WTC11 (cell line): ENCODE data around the gene ANAPC10. TPM values are rescaled to one million over a fixed set of nuclear protein-coding genes. Genes with fewer than 3 reads are reported as not detected.
"Not testable (repeated sequence)": the region's sequence is repeated elsewhere in the genome, so short reads cannot be mapped to it uniquely, and the experiment has no call there.

Experiments used
- ATAC-seq: fragments of 200-7000 bp; cut with Tn5 transposase; 2 replicates; pipeline ENCODE4 v1.10.0; 2021; ENCODE audit warnings: mild to moderate bottlenecking, moderate library complexity
- CTCF ChIA-PET: fragments of 300-600 bp; sonication (Branson Sonifier 250); formaldehyde crosslinking; loops from one replicate; lab custom pipeline; 2021; ENCODE audit warnings: antibody characterized with exemption; lab: Charles Lee
- POLR2A ChIA-PET: fragments of 350-600 bp; sonication (Branson Sonifier 250); formaldehyde crosslinking; loops from one replicate; lab custom pipeline; 2021; ENCODE audit warnings: antibody characterized with exemption; lab: Charles Lee
- DNase-seq: peaks from one replicate; pipeline ENCODE4 v3.0.0; 2021; ENCODE audit warnings: low spot score
- H3K27ac Mint-ChIP-seq: 2 replicates; pipeline ENCODE4 v1.8.0; 2021; ENCODE audit warnings: mixed read lengths
- H3K27me3 Mint-ChIP-seq: 2 replicates; pipeline ENCODE4 v1.8.0; 2021; ENCODE audit warnings: low read depth, mild to moderate bottlenecking, moderate library complexity, mixed read lengths
- H3K36me3 Mint-ChIP-seq: 2 replicates; pipeline ENCODE4 v1.8.0; 2021; ENCODE audit warnings: mixed read lengths
- H3K4me1 Mint-ChIP-seq: 2 replicates; pipeline ENCODE4 v1.8.0; 2022; ENCODE audit warnings: mixed read lengths
- H3K4me3 Mint-ChIP-seq: 2 replicates; pipeline ENCODE4 v1.8.0; 2021; ENCODE audit warnings: mild to moderate bottlenecking, moderate library complexity, mixed read lengths
- H3K9me3 Mint-ChIP-seq: 2 replicates; pipeline ENCODE4 v1.8.0; 2021; ENCODE audit warnings: mixed read lengths
- AFF4 ChIP-seq: sonication (generic); formaldehyde crosslinking; IDR thresholded peaks from 2 replicates; pipeline ENCODE4 v1.8.1; 2023; ENCODE audit warnings: mild to moderate bottlenecking, missing genetic modification reagents, borderline replicate concordance
- CREM ChIP-seq: sonication (generic); formaldehyde crosslinking; IDR thresholded peaks from 2 replicates; pipeline ENCODE4 v1.8.1; 2022; ENCODE audit warnings: mild to moderate bottlenecking, missing genetic modification reagents, moderate library complexity
- E2F4 ChIP-seq: sonication (generic); formaldehyde crosslinking; IDR thresholded peaks from 2 replicates; pipeline ENCODE4 v1.8.1; 2022; ENCODE audit warnings: low read depth, mild to moderate bottlenecking, moderate library complexity, missing genetic modification reagents, borderline replicate concordance
- EMX1 ChIP-seq: fragments of 250-450 bp; sonication (Bioruptor Pico); IDR thresholded peaks from 2 replicates; pipeline ENCODE4 v1.8.0; 2021; ENCODE audit warnings: mild to moderate bottlenecking
- JAZF1 ChIP-seq: fragments of 250-450 bp; sonication (Bioruptor Pico); IDR thresholded peaks from 2 replicates; pipeline ENCODE4 v1.9.0; 2021; ENCODE audit warnings: moderate library complexity, mild to moderate bottlenecking, inconsistent platforms
- MAX ChIP-seq: sonication (generic); formaldehyde crosslinking; IDR thresholded peaks from 2 replicates; pipeline ENCODE4 v1.8.0; 2022; ENCODE audit warnings: mild to moderate bottlenecking, missing genetic modification reagents
- RELA ChIP-seq: sonication (generic); formaldehyde crosslinking; IDR thresholded peaks from 2 replicates; pipeline ENCODE4 v1.8.1; 2022; ENCODE audit warnings: missing genetic modification reagents, mild to moderate bottlenecking, borderline replicate concordance
- SMAD4 ChIP-seq: sonication (generic); formaldehyde crosslinking; IDR thresholded peaks from 2 replicates; pipeline ENCODE4 v1.8.0; 2022; ENCODE audit warnings: mild to moderate bottlenecking, missing genetic modification reagents
- TEAD1 ChIP-seq: sonication (generic); formaldehyde crosslinking; IDR thresholded peaks from 2 replicates; pipeline ENCODE4 v1.8.0; 2022; ENCODE audit warnings: mild to moderate bottlenecking, missing genetic modification reagents
- USF2 ChIP-seq: sonication (generic); formaldehyde crosslinking; IDR thresholded peaks from 2 replicates; pipeline ENCODE4 v1.8.1; 2023; ENCODE audit warnings: mild to moderate bottlenecking, missing genetic modification reagents, moderate library complexity
- ZMAT4 ChIP-seq: fragments of 250-450 bp; sonication (Bioruptor Pico); IDR thresholded peaks from 2 replicates; pipeline ENCODE4 v1.9.0; 2021; ENCODE audit warnings: mild to moderate bottlenecking
- total RNA-seq: library from RNA; stranded (reverse); gene quantifications from 3 replicates; pipeline ENCODE4 v1.2.3, GENCODE V29; 2021
- TF ChIP-seq, protein P1 (sequence below): fragments of 250-450 bp; sonication (Bioruptor Pico); IDR thresholded peaks from 2 replicates; pipeline ENCODE4 v1.9.0; 2021; ENCODE audit warnings: mild to moderate bottlenecking
- TF ChIP-seq, protein P2 (sequence below): sonication (generic); formaldehyde crosslinking; IDR thresholded peaks from 2 replicates; pipeline ENCODE4 v1.8.0; 2022; ENCODE audit warnings: mild to moderate bottlenecking, missing genetic modification reagents
- TF ChIP-seq, protein P3 (sequence below): sonication (generic); formaldehyde crosslinking; IDR thresholded peaks from 2 replicates; pipeline ENCODE4 v1.8.1; 2022; ENCODE audit warnings: mild to moderate bottlenecking, missing genetic modification reagents, moderate library complexity, borderline replicate concordance
- TF ChIP-seq, protein P4 (sequence below): sonication (generic); formaldehyde crosslinking; IDR thresholded peaks from 2 replicates; pipeline ENCODE4 v1.8.0; 2023; ENCODE audit warnings: missing genetic modification reagents

ANAPC10 gene
- total RNA-seq, 1 experiment from 2014 or later: 18.2 TPM

GRCh38 chr4:145001635-145002034 is 96.4 kb downstream of the ANAPC10 start:
- POLR2A ChIA-PET: no interaction called here
- H3K27ac Mint-ChIP-seq: 0 out of 2 replicates have a peak overlapping the region, but pooled peaks have one; percentile 10
- ATAC-seq: no peak
- H3K9me3 Mint-ChIP-seq: peaks cover 18% of the 10 kb centered on the region
- DNase-seq: no peak
- peaks cover 23% of the 10 kb centered on the region for H3K4me1 Mint-ChIP-seq
- peaks cover 10% of the 10 kb centered on the region for H3K36me3 Mint-ChIP-seq
- TF ChIP-seq, protein P1, sequence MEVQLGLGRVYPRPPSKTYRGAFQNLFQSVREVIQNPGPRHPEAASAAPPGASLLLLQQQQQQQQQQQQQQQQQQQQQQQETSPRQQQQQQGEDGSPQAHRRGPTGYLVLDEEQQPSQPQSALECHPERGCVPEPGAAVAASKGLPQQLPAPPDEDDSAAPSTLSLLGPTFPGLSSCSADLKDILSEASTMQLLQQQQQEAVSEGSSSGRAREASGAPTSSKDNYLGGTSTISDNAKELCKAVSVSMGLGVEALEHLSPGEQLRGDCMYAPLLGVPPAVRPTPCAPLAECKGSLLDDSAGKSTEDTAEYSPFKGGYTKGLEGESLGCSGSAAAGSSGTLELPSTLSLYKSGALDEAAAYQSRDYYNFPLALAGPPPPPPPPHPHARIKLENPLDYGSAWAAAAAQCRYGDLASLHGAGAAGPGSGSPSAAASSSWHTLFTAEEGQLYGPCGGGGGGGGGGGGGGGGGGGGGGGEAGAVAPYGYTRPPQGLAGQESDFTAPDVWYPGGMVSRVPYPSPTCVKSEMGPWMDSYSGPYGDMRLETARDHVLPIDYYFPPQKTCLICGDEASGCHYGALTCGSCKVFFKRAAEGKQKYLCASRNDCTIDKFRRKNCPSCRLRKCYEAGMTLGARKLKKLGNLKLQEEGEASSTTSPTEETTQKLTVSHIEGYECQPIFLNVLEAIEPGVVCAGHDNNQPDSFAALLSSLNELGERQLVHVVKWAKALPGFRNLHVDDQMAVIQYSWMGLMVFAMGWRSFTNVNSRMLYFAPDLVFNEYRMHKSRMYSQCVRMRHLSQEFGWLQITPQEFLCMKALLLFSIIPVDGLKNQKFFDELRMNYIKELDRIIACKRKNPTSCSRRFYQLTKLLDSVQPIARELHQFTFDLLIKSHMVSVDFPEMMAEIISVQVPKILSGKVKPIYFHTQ: no peak
- no peak for TF ChIP-seq RELA
- no peak for TF ChIP-seq SMAD4
- no peak for TF ChIP-seq TEAD1 (CRISPR knock-in tag)
- TF ChIP-seq ZMAT4 (CRISPR knock-in tag): no peak
- no peak for TF ChIP-seq JAZF1 (CRISPR knock-in tag)
- no peak for TF ChIP-seq E2F4
- TF ChIP-seq, protein P2, sequence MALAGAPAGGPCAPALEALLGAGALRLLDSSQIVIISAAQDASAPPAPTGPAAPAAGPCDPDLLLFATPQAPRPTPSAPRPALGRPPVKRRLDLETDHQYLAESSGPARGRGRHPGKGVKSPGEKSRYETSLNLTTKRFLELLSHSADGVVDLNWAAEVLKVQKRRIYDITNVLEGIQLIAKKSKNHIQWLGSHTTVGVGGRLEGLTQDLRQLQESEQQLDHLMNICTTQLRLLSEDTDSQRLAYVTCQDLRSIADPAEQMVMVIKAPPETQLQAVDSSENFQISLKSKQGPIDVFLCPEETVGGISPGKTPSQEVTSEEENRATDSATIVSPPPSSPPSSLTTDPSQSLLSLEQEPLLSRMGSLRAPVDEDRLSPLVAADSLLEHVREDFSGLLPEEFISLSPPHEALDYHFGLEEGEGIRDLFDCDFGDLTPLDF: no peak
- TF ChIP-seq USF2 (CRISPR knock-in tag): no peak
- TF ChIP-seq AFF4 (CRISPR knock-in tag): no peak
- no peaks in the 10 kb centered on the region for H3K27me3 Mint-ChIP-seq
- H3K4me3 Mint-ChIP-seq: no peak overlapping the region
- CTCF ChIA-PET: interaction anchor here (1.0 kb wide), 1 partner anchor 13 kb away, joined by 3 read pairs; no protein-coding TSS in a partner anchor

DNA sequence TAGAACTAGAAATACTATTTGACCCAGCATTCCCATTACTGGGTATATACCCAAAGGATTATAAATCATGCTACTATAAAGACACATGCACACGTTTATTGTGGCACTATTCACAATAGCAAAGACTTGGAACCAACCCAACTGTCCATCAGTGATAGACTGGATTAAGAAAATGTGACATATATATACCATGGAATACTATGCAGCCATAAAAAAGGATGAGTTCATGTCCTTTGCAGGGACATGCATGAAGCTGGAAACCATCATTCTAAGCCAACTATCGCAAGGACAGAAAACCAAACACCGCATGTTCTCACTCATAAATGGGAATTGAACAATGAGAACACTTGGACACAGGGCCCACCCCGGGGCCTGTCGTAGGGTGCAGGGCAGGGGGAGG is 97.3 kb downstream of the ANAPC10 start:
- ATAC-seq, POLR2A ChIA-PET: not testable (repeated sequence)
- peaks cover 23% of the 10 kb centered on the region for H3K4me1 Mint-ChIP-seq

DNA sequence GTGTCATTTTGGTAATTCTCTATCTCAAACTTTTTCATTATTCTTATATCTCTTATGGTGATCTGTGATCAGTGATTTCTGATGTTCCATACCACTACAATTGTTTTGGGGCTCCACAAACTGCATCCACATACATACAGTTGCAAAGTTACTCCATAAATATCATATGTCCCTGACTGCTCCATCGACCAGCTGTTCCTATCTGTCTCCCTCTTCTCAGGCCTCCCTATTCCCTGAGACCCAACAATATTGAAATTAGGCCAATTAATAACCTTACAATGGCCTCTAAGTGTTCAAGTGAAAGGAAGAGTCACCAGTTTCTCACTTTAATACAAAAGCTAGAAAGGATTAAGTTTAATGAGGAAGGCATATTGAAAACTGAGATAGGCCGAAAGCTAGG is 108.7 kb downstream of the ANAPC10 start:
- ChIA-PET CTCF (interaction anchor here (0.6 kb wide), 1 partner anchor 47 kb away, joined by 3 read pairs; no protein-coding TSS in a partner anchor), POLR2A (no interaction called here)
- H3K9me3 Mint-ChIP-seq: peaks cover 4% of the 10 kb centered on the region
- H3K4me3 Mint-ChIP-seq: no peak overlapping the region
- TF ChIP-seq EMX1 (CRISPR knock-in tag) (no peak), MAX (CRISPR knock-in tag) (no peak), CREM (CRISPR knock-in tag) (no peak)
- TF ChIP-seq, protein P3, sequence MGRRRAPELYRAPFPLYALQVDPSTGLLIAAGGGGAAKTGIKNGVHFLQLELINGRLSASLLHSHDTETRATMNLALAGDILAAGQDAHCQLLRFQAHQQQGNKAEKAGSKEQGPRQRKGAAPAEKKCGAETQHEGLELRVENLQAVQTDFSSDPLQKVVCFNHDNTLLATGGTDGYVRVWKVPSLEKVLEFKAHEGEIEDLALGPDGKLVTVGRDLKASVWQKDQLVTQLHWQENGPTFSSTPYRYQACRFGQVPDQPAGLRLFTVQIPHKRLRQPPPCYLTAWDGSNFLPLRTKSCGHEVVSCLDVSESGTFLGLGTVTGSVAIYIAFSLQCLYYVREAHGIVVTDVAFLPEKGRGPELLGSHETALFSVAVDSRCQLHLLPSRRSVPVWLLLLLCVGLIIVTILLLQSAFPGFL (CRISPR knock-in tag): no peak
- TF ChIP-seq, protein P4, sequence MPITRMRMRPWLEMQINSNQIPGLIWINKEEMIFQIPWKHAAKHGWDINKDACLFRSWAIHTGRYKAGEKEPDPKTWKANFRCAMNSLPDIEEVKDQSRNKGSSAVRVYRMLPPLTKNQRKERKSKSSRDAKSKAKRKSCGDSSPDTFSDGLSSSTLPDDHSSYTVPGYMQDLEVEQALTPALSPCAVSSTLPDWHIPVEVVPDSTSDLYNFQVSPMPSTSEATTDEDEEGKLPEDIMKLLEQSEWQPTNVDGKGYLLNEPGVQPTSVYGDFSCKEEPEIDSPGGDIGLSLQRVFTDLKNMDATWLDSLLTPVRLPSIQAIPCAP (CRISPR knock-in tag): no peak
- no peak overlapping the region for H3K27ac Mint-ChIP-seq
- ATAC-seq (no peak), DNase-seq (no peak)
- no peaks in the 10 kb centered on the region for H3K27me3 Mint-ChIP-seq
- H3K4me1 Mint-ChIP-seq: peaks cover 3% of the 10 kb centered on the region; the same call in 1 of the 2 replicates
- peaks cover 5% of the 10 kb centered on the region for H3K36me3 Mint-ChIP-seq

More for the DNA sequence above, 97.3 kb downstream of the ANAPC10 start:
- H3K27me3 Mint-ChIP-seq, CTCF ChIA-PET, DNase-seq, H3K27ac Mint-ChIP-seq, H3K4me3 Mint-ChIP-seq, H3K36me3 Mint-ChIP-seq: not testable (repeated sequence)
- peaks cover 18% of the 10 kb centered on the region for H3K9me3 Mint-ChIP-seq
